ENCODE measurements around the gene SLC2A9. TPM values are rescaled to one million over a fixed set of nuclear protein-coding genes. Genes with fewer than 3 reads are reported as not detected.

SLC2A9 gene
- total RNA-seq, 1 experiment from 2014 or later: 33.3 TPM

- DNase-seq (ENCODE audit: unreplicated experiment): peak; percentile 59
- intact Hi-C loops (cut with micrococcal nuclease): no loop called here
- CTCF ChIA-PET: interaction anchor here (0.6 to 6.2 kb wide), 38 partner anchors 9 to 791 kb away, joined by 3 to 75 read pairs (median 4); no protein-coding TSS in a partner anchor
- H3K36me3 Mint-ChIP-seq (ENCODE audit: insufficient read depth, unreplicated experiment): peaks cover 24% of the 10 kb centered on the region
- no peaks in the 10 kb centered on the region for H3K9me3 Mint-ChIP-seq (ENCODE audit: unreplicated experiment)
- BruUV-seq (replicated peaks): no TSS peak
- no peak overlapping the region for H3K4me3 Mint-ChIP-seq (ENCODE audit: unreplicated experiment)
- H3K27me3 Mint-ChIP-seq (ENCODE audit: insufficient read depth, unreplicated experiment): no peaks in the 10 kb centered on the region
- POLR2A ChIA-PET: no interaction called here
- H3K4me1 Mint-ChIP-seq (ENCODE audit: insufficient read depth, unreplicated experiment): peaks cover 17% of the 10 kb centered on the region
- peak; percentile 52 for TF ChIP-seq CTCF (IDR thresholded peaks at IDR 0.05; ENCODE audit: unreplicated experiment)
- H3K27ac Mint-ChIP-seq (ENCODE audit: low read depth, unreplicated experiment): no peak overlapping the region
Observed at GRCh38 chr4:10013722-10014121, 7.6 kb downstream of the SLC2A9 start.

GRCh38 chr4:10011885-10012284 is 9.4 kb downstream of the SLC2A9 start:
- Mint-ChIP-seq H3K36me3 (ENCODE audit: insufficient read depth, unreplicated experiment) (peaks cover 22% of the 10 kb centered on the region), H3K4me1 (ENCODE audit: insufficient read depth, unreplicated experiment) (peaks cover 26% of the 10 kb centered on the region), H3K9me3 (ENCODE audit: unreplicated experiment) (no peaks in the 10 kb centered on the region), H3K27me3 (ENCODE audit: insufficient read depth, unreplicated experiment) (no peaks in the 10 kb centered on the region), H3K27ac (ENCODE audit: low read depth, unreplicated experiment) (no peak overlapping the region), H3K4me3 (ENCODE audit: unreplicated experiment) (no peak overlapping the region)
- ChIA-PET CTCF (interaction anchor here (1.1 to 6.2 kb wide), 3 partner anchors 9 to 250 kb away, joined by 4 to 74 read pairs (median 4); partner anchors contain the start of gene SLC2A9), POLR2A (no interaction called here)
- no peak for DNase-seq (ENCODE audit: unreplicated experiment)
- intact Hi-C loops (cut with micrococcal nuclease): no loop called here
- BruUV-seq (replicated peaks): no TSS peak
- TF ChIP-seq CTCF (IDR thresholded peaks at IDR 0.05; ENCODE audit: unreplicated experiment): no peak

- intact Hi-C loops (cut with micrococcal nuclease): no loop called here
- POLR2A ChIA-PET: no interaction called here
- Mint-ChIP-seq H3K27me3 (ENCODE audit: insufficient read depth, unreplicated experiment) (no peaks in the 10 kb centered on the region), H3K4me3 (ENCODE audit: unreplicated experiment) (no peak overlapping the region), H3K27ac (ENCODE audit: low read depth, unreplicated experiment) (no peak overlapping the region), H3K4me1 (ENCODE audit: insufficient read depth, unreplicated experiment) (peaks cover 32% of the 10 kb centered on the region), H3K36me3 (ENCODE audit: insufficient read depth, unreplicated experiment) (peaks cover 16% of the 10 kb centered on the region), H3K9me3 (ENCODE audit: unreplicated experiment) (no peaks in the 10 kb centered on the region)
- BruUV-seq (replicated peaks): no TSS peak
- CTCF ChIA-PET: interaction anchor here (0.6 to 1.2 kb wide), 2 partner anchors 247 to 355 kb away, joined by 3 to 4 read pairs; no protein-coding TSS in a partner anchor
- DNase-seq (ENCODE audit: unreplicated experiment): no peak
- no peak for TF ChIP-seq CTCF (IDR thresholded peaks at IDR 0.05; ENCODE audit: unreplicated experiment)
Observed at GRCh38 chr4:10011277-10011676, 10.0 kb downstream of the SLC2A9 start.

GRCh38 chr4:10009861-10010500 is 11.3 kb downstream of the SLC2A9 start:
- no TSS peak for BruUV-seq (replicated peaks)
- CTCF ChIA-PET: interaction anchor here (0.9 to 1.1 kb wide), 3 partner anchors 9 to 247 kb away, joined by 3 to 6 read pairs (median 6); no protein-coding TSS in a partner anchor
- H3K4me1 Mint-ChIP-seq (ENCODE audit: insufficient read depth, unreplicated experiment): peaks cover 44% of the 10 kb centered on the region
- intact Hi-C loops (cut with micrococcal nuclease): loop anchor here (5.0 kb wide), 2 partner anchors 58 to 107 kb away; partner anchors contain the start of gene WDR1
- H3K36me3 Mint-ChIP-seq (ENCODE audit: insufficient read depth, unreplicated experiment): peaks cover 12% of the 10 kb centered on the region
- POLR2A ChIA-PET: no interaction called here
- TF ChIP-seq CTCF (IDR thresholded peaks at IDR 0.05; ENCODE audit: unreplicated experiment): no peak
- H3K4me3 Mint-ChIP-seq (ENCODE audit: unreplicated experiment): no peak overlapping the region
- no peaks in the 10 kb centered on the region for H3K9me3 Mint-ChIP-seq (ENCODE audit: unreplicated experiment)
- DNase-seq (ENCODE audit: unreplicated experiment): no peak
- H3K27me3 Mint-ChIP-seq (ENCODE audit: insufficient read depth, unreplicated experiment): no peaks in the 10 kb centered on the region
- peak overlapping the region; percentile 46 for H3K27ac Mint-ChIP-seq (ENCODE audit: low read depth, unreplicated experiment)

Data from MCF 10A (cell line).